ENCODE measurements around the gene ATXN7.

The ATXN7 gene

GRCh38 chr3:64049832-64050231 lies 186.2 kb downstream of the ATXN7 start:
- DNase-seq (ENCODE audit: low read depth) = no peak
